Measurements from ENCODE around the gene KHSRP. TPM values are rescaled to one million over a fixed set of nuclear protein-coding genes. Genes with fewer than 3 reads are reported as not detected.

The KHSRP gene
- total RNA-seq, 1 donor from 2014 or later, result 81.9 TPM

DNA sequence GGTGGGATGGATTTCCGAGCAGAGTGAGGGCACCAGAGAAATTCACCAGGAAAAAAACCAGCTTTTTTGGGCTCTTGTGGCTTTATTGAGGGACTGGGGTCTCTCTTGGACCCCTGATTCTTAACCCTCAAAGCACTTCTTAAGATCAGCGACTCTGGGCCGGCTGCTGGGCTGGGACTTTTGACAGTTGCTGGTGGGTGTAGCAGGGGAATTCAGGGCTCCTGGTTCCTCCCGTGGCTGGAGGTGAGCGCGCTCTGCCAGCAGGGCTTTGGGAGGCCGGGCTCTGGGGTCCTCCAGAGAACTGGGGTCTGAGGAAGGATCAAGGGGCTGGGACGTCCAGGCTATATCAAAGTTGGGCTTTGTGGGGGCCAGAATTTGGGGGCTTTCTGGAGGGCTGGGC is 42.8 kb upstream of the KHSRP start:
- no peak for DNase-seq
- intact Hi-C loops (cut with micrococcal nuclease), result no loop called here
- Histone ChIP-seq H3K27me3 (ENCODE audit: low read depth) (peaks cover 75% of the 10 kb centered on the region), H3K9me3 (replicated peaks) (no peaks in the 10 kb centered on the region), H3K4me1 (peaks cover 6% of the 10 kb centered on the region), H3K27ac (replicated peaks) (no peak overlapping the region), H3K4me3 (no peak overlapping the region), H3K36me3 (no peaks in the 10 kb centered on the region)
- TF ChIP-seq, protein P1, sequence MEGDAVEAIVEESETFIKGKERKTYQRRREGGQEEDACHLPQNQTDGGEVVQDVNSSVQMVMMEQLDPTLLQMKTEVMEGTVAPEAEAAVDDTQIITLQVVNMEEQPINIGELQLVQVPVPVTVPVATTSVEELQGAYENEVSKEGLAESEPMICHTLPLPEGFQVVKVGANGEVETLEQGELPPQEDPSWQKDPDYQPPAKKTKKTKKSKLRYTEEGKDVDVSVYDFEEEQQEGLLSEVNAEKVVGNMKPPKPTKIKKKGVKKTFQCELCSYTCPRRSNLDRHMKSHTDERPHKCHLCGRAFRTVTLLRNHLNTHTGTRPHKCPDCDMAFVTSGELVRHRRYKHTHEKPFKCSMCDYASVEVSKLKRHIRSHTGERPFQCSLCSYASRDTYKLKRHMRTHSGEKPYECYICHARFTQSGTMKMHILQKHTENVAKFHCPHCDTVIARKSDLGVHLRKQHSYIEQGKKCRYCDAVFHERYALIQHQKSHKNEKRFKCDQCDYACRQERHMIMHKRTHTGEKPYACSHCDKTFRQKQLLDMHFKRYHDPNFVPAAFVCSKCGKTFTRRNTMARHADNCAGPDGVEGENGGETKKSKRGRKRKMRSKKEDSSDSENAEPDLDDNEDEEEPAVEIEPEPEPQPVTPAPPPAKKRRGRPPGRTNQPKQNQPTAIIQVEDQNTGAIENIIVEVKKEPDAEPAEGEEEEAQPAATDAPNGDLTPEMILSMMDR (IDR thresholded peaks at IDR 0.05; ENCODE audit: borderline replicate concordance), result no peak

DNA sequence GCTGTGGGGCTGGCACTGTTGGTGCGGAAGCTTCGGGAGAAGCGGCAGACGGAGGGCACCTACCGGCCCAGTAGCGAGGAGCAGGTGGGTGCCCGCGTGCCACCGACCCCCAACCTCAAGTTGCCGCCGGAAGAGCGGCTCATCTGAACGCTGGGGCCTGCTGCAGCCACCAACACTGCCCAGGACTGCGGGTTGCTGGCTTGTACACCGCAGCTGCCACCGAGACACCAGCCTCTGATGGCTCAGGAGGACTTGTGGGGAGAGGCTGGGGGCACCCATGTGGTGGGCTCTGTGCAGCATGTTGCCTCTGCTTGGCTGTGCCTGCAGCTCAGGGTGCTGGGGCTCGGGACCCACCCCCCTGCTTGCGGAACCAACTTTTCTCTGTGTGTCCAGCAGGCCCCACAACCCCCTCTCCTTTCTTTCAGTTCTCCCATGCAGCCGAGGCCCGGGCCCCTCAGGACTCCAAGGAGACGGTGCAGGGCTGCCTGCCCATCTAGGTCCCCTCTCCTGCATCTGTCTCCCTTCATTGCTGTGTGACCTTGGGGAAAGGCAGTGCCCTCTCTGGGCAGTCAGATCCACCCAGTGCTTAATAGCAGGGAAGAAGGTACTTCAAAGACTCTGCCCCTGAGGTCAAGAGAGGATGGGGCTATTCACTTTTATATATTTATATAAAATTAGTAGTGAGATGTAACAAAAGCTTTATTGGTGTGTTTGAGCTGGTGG is 42.1 kb upstream of the KHSRP start:
- no peak overlapping the region for H3K27ac ChIP-seq (replicated peaks)
- TF ChIP-seq, protein P1 (IDR thresholded peaks at IDR 0.05; ENCODE audit: borderline replicate concordance), result no peak
- intact Hi-C loops (cut with micrococcal nuclease), result no loop called here
- H3K27me3 ChIP-seq (ENCODE audit: low read depth), result peaks cover 74% of the 10 kb centered on the region
- no peaks in the 10 kb centered on the region for H3K9me3 ChIP-seq (replicated peaks)
- no peak for DNase-seq
- no peak overlapping the region for H3K4me3 ChIP-seq
- no peaks in the 10 kb centered on the region for H3K36me3 ChIP-seq
- peaks cover 6% of the 10 kb centered on the region for H3K4me1 ChIP-seq

DNA sequence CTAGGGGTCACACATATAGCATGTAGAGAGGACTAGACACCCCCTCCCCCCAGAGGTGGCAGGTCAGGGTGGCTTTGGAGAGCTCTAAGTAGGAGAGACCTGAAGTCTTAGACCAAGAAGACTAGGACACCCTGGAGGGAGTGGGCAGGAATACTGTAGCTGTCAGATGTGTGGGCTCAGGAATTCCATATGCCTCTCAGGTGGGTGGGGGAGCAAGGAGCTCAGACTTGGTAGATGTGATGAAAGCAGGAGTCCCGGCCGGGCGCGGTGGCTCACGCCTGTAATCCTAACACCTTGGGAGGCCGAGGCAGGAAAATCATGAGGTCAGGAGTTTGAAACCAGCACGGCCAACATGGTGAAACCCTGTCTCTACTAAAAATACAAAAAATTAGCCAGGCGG is 41.1 kb upstream of the KHSRP start:
- Histone ChIP-seq H3K36me3 (no peaks in the 10 kb centered on the region), H3K9me3 (replicated peaks) (no peaks in the 10 kb centered on the region), H3K4me3 (no peak overlapping the region), H3K27ac (replicated peaks) (no peak overlapping the region), H3K27me3 (ENCODE audit: low read depth) (peaks cover 68% of the 10 kb centered on the region), H3K4me1 (peaks cover 8% of the 10 kb centered on the region)
- TF ChIP-seq, protein P1 (IDR thresholded peaks at IDR 0.05; ENCODE audit: borderline replicate concordance), result no peak
- no peak for DNase-seq
- intact Hi-C loops (cut with micrococcal nuclease), result no loop called here

DNA sequence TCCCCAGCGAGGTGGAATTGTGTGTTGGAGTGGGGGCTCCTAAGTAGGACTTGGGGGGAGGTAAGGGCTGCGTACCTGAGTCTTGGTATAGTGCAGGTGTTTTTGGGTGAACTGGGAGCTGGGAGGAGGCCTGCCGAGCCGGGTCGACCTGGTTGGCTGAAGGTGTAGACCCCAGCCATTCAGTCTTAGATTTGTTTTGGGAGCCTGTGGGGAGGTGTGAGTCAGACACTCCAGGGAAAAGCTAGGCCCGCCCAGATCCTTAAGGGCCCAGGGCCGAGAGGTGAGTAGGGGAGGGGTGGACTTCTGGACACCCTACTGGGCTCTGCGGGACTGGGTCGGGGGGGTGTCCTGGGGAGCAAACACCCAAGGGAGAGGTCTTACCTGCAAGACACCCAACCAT is 40.4 kb upstream of the KHSRP start:
- Histone ChIP-seq H3K27ac (replicated peaks) (no peak overlapping the region), H3K27me3 (ENCODE audit: low read depth) (peaks cover 68% of the 10 kb centered on the region), H3K9me3 (replicated peaks) (no peaks in the 10 kb centered on the region), H3K4me3 (no peak overlapping the region), H3K4me1 (peaks cover 12% of the 10 kb centered on the region), H3K36me3 (no peaks in the 10 kb centered on the region)
- intact Hi-C loops (cut with micrococcal nuclease), result no loop called here
- TF ChIP-seq, protein P1 (IDR thresholded peaks at IDR 0.05; ENCODE audit: borderline replicate concordance), result no peak
- DNase-seq, result no peak

DNA sequence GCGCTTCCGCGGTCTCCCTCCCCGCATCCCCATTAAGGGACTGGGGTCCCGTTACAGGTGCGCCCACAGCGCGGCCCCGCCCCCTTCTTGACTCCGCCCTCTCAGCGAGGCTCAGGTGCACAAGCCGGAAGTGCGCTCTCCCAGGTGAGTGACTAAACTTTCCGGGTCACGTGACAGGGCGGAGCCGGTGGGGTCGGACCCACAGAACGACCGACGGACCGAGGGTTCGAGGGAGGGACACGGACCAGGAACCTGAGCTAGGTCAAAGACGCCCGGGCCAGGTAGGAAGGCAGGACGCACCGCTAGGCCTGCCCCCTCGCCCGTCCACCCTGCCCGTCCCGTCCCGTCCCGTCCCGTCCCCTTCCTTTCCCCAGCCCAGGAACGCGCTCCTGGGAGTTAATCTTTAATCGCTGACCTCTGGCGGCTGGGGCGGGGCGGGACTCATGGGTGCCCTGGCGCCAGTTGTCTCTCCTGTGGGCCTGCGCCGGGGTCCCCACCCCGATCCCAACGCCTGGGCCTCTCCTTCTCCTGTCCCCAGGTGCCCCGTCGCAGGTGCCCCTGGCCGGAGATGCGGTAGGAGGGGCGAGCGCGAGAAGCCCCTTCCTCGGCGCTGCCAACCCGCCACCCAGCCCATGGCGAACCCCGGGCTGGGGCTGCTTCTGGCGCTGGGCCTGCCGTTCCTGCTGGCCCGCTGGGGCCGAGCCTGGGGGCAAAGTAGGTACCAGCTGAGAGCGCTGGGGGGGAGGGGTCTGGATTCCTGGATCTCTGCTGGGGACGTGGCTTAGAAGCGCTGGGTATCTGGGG is 39.7 kb upstream of the KHSRP start, which contains the start of gene CRB3:
CRB3 (plus strand) TSS at position 202 of the 804 bp plus-strand sequence; CDS start at position 633, 431 bp downstream.
- Histone ChIP-seq H3K4me1 (peaks cover 19% of the 10 kb centered on the region), H3K9me3 (replicated peaks) (no peaks in the 10 kb centered on the region), H3K27ac (replicated peaks) (no peak within 1 kb of the TSS), H3K36me3 (no peaks in the 10 kb centered on the region), H3K4me3 (no peak within 1 kb of the TSS), H3K27me3 (ENCODE audit: low read depth) (peaks cover 68% of the 10 kb centered on the region)
- DNase-seq, result no peak
- TF ChIP-seq, protein P1 (IDR thresholded peaks at IDR 0.05; ENCODE audit: borderline replicate concordance), result no peak
- intact Hi-C loops (cut with micrococcal nuclease), result no loop called here
